Activated CD4-positive, alpha-beta T cell treated with anti-CD3 and anti-CD28 coated beads for 36 hours (primary cell): ENCODE results near the gene OR2T11. TPM values are rescaled to one million over a fixed set of nuclear protein-coding genes. Genes with fewer than 3 reads are reported as not detected.
A peak's percentile ranks its signal among the peaks of the same experiment; 100 is the strongest.
"Not testable (repeated sequence)": the region's sequence is repeated elsewhere in the genome, so short reads cannot be mapped to it uniquely, and the experiment has no call there.

Experiments used
- ATAC-seq: fragments of 200-7000 bp; cut with Tn5 transposase; one replicate; pipeline ENCODE4 v1.10.0; 2021; ENCODE audit warnings: mild to moderate bottlenecking, moderate library complexity
- CTCF ChIA-PET: fragments of 350-600 bp; sonication (Branson Sonifier 250); formaldehyde crosslinking; loops from one replicate; lab custom pipeline; 2021; ENCODE audit warnings: antibody characterized with exemption; lab: Charles Lee
- POLR2A ChIA-PET: fragments of 350-600 bp; sonication (Branson Sonifier 250); formaldehyde crosslinking; loops from one replicate; lab custom pipeline; 2021; ENCODE audit warnings: antibody characterized with exemption, inconsistent platforms; lab: Charles Lee
- DNase-seq: peaks from one replicate; pipeline ENCODE4 v3.0.0-alpha.2; 2020
- H3K27ac Mint-ChIP-seq: one replicate; pipeline ENCODE4 v1.8.0; 2021; ENCODE audit warnings: mixed read lengths
- H3K27me3 Mint-ChIP-seq: one replicate; pipeline ENCODE4 v1.8.0; 2021; ENCODE audit warnings: mixed read lengths
- H3K36me3 Mint-ChIP-seq: one replicate; pipeline ENCODE4 v1.8.0; 2021; ENCODE audit warnings: low read depth, mixed read lengths
- H3K4me1 Mint-ChIP-seq: one replicate; pipeline ENCODE4 v1.8.0; 2021; ENCODE audit warnings: mixed read lengths
- H3K4me3 Mint-ChIP-seq: one replicate; pipeline ENCODE4 v1.8.0; 2021; ENCODE audit warnings: mild to moderate bottlenecking, moderate library complexity, mixed read lengths
- H3K9me3 Mint-ChIP-seq: one replicate; pipeline ENCODE4 v1.8.0; 2021; ENCODE audit warnings: low read depth, mixed read lengths
- intact Hi-C, 2 experiments: fragments of 100-400 bp; cut with DNase I in 1 of 2; cut with micrococcal nuclease in 1 of 2; formaldehyde crosslinking; loops; one replicate each; pipeline versions ENCODE4 v1.14.2 to v1.15.1; 2022 to 2024; cut with DNase I, micrococcal nuclease
- total RNA-seq, 2 experiments: library from RNA; stranded (reverse); gene quantifications; one replicate each; pipeline ENCODE4 v1.2.3, GENCODE V29; 2021

The OR2T11 gene
- total RNA-seq, 2 experiments from 2014 or later, result not detected

DNA sequence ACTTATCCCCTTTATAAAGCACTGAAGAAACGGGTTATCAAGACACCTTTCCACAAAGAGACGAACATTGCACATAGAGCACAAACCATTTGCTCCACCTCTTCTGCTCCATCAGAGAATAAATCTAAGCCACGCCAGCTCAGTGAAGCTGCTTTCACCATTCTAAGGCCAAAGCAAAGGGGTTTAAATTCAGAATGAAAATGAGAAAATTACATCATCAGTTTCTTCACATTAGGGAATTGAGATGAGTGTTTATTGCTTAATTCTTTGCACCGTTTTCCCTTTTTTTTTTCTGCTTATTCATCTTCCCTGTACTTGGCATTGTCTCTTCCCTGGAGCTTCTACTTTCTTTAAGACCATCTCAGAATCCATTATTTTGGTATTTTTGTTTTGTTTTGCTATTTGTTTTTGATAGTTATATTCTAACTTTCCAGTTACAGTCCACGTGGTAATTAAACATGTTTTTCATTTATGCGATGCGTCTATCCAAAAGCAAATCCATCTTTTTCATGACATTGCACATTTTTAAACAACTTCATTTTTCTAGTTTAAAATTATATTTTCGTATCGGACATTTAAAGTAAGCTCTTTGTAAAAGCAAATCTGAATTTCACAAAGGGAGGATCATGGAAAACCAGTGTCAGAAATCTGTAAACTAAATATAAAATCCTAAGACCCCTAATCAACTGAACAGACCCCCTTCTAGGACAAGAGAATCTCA, 58.5 kb downstream of the OR2T11 start:
- H3K9me3 Mint-ChIP-seq, result no peaks in the 10 kb centered on the region
- no peaks in the 10 kb centered on the region for H3K27me3 Mint-ChIP-seq
- no peak overlapping the region for H3K27ac Mint-ChIP-seq
- POLR2A ChIA-PET, result no interaction called here
- H3K4me3 Mint-ChIP-seq, result no peak overlapping the region
- DNase-seq (no peak), ATAC-seq (peak; percentile 26)
- intact Hi-C loops, result no loop called here
- CTCF ChIA-PET, result no interaction called here
- H3K4me1 Mint-ChIP-seq, result peaks cover 5% of the 10 kb centered on the region
- H3K36me3 Mint-ChIP-seq, result no peaks in the 10 kb centered on the region

GRCh38 chr1:248574657-248575056, 60.2 kb downstream of the OR2T11 start, which contains the start of gene OR2T34:
TSS of gene OR2T34 (minus strand) at chr1:248574757. CDS start at chr1:248574757, 0 bp downstream.
- H3K27ac Mint-ChIP-seq, DNase-seq, intact Hi-C loops, H3K27me3 Mint-ChIP-seq, H3K36me3 Mint-ChIP-seq, H3K4me3 Mint-ChIP-seq, CTCF ChIA-PET, POLR2A ChIA-PET, ATAC-seq, H3K4me1 Mint-ChIP-seq, H3K9me3 Mint-ChIP-seq: not testable (repeated sequence)

DNA sequence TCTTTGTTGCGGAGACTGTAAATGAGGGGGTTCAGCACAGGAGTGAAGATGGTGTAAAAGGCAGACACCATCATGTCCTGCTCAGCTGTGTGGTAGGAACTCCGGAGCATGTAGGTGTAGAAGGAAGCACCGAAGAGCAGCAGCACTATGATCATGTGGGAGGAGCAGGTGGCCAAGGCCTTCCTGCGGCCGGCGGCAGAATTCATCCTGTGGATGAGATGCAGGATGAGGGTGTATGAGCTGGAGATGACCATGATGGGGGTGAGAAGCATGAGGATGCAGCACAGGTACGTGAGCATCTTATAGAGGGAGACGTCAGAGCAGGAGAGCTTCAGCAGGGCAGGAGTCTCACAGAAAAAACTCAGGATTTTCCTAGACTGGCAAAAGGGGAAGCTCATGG, 61.0 kb downstream of the OR2T11 start:
- H3K9me3 Mint-ChIP-seq, CTCF ChIA-PET, POLR2A ChIA-PET: not testable (repeated sequence)

More for the DNA sequence above, 61.0 kb downstream of the OR2T11 start:
- H3K4me3 Mint-ChIP-seq, H3K27me3 Mint-ChIP-seq, intact Hi-C loops, H3K4me1 Mint-ChIP-seq, H3K27ac Mint-ChIP-seq, H3K36me3 Mint-ChIP-seq, DNase-seq, ATAC-seq: not testable (repeated sequence)

Other genes with a start within 250 kb of the OR2T11 start
- gene OR2T1, start 232.0 kb downstream of the OR2T11 start, total RNA-seq, result not detected
- gene OR2T2, start 189.5 kb downstream of the OR2T11 start, total RNA-seq, result not detected
- gene OR2T3, start 161.7 kb downstream of the OR2T11 start, total RNA-seq, result not detected
- not detected for gene OR2T5, start 146.5 kb downstream of the OR2T11 start, total RNA-seq
- not detected for gene OR2G6, start 127.0 kb downstream of the OR2T11 start, total RNA-seq
- gene OR2T29, start 72.3 kb downstream of the OR2T11 start, total RNA-seq, result not detected
- not detected for gene OR2T34, start 60.3 kb downstream of the OR2T11 start, total RNA-seq
- not detected for gene OR2T10, start 37.4 kb downstream of the OR2T11 start, total RNA-seq
- not detected for gene OR2T35, start 10.2 kb upstream of the OR2T11 start, total RNA-seq
- gene OR2T27, start 20.4 kb upstream of the OR2T11 start, total RNA-seq, result not detected
- not detected for gene OR14I1, start 67.7 kb upstream of the OR2T11 start, total RNA-seq
- gene LYPD8, start 120.7 kb upstream of the OR2T11 start, total RNA-seq, result not detected
- 10 to 100 TPM; 20.1 to 21.3 TPM for gene SH3BP5L, start 190.8 kb upstream of the OR2T11 start, total RNA-seq
- gene ZNF672, start 203.1 kb upstream of the OR2T11 start, total RNA-seq, result 10 to 100 TPM; 39.5 to 49.4 TPM
- 10 to 100 TPM; 75.9 to 92.3 TPM for gene ZNF692, start 224.0 kb upstream of the OR2T11 start, total RNA-seq